HuH-7.5 (cell line): ENCODE measurements around the gene C6orf89.

Experiments
- DNase-seq: peaks from one replicate; pipeline ENCODE4 v3.0.0; 2011; ENCODE audit warnings: low spot score

The C6orf89 gene

GRCh38 chr6:36968266-36968977, 82.7 kb downstream of the C6orf89 start:
- DNase-seq: no peak

GRCh38 chr6:36969240-36969691, 83.5 kb downstream of the C6orf89 start:
- no peak for DNase-seq

GRCh38 chr6:36969988-36970891, 84.5 kb downstream of the C6orf89 start:
- DNase-seq: no peak

- DNase-seq: no peak
Measured at GRCh38 chr6:36970892-36971842, 85.4 kb downstream of the C6orf89 start.

GRCh38 chr6:36971921-36972673, 86.3 kb downstream of the C6orf89 start:
- no peak for DNase-seq

- DNase-seq: no peak
Measured at GRCh38 chr6:36973190-36973589, 87.4 kb downstream of the C6orf89 start.

GRCh38 chr6:36973647-36974046, 87.9 kb downstream of the C6orf89 start:
- no peak for DNase-seq

- DNase-seq: no peak
Measured at GRCh38 chr6:36975231-36976006, 89.7 kb downstream of the C6orf89 start.

GRCh38 chr6:36976007-36976264, 90.2 kb downstream of the C6orf89 start:
- DNase-seq: no peak

- DNase-seq: no peak
Measured at GRCh38 chr6:36976509-36976908, 90.8 kb downstream of the C6orf89 start.

GRCh38 chr6:36976931-36977330, 91.2 kb downstream of the C6orf89 start:
- DNase-seq: no peak

GRCh38 chr6:36977470-36977941, 91.8 kb downstream of the C6orf89 start:
- DNase-seq: no peak
